AG04450 (cell line): Measurements from ENCODE around the gene OLFML1. TPM values are rescaled to one million over a fixed set of nuclear protein-coding genes. Genes with fewer than 3 reads are reported as not detected.

Experiments
- CTCF ChIA-PET: fragments of 300-600, 350-600 bp; formaldehyde crosslinking; extraction: SDS; loops from one replicate; lab custom pipeline; 2022; ENCODE audit warnings: antibody characterized with exemption, inconsistent platforms; lab: Charles Lee
- POLR2A ChIA-PET: fragments of 350-600 bp; formaldehyde crosslinking; extraction: SDS; loops from one replicate; lab custom pipeline; 2021; ENCODE audit warnings: antibody characterized with exemption, inconsistent platforms; lab: Yijun Ruan, JAX
- DNase-seq: peaks from one replicate; pipeline ENCODE4 v3.0.0-alpha.2; 2011; ENCODE audit warnings: low read depth, low spot score
- H3K27ac ChIP-seq: one replicate; pipeline ENCODE4 v1.5.1; 2012; ENCODE audit warnings: low read depth, low read length, control low read depth
- H3K27me3 ChIP-seq: one replicate; pipeline ENCODE4 v1.6.0; 2012; ENCODE audit warnings: low read length; ENCODE audit not compliant: control insufficient read depth, insufficient read depth
- H3K4me3 ChIP-seq: 2 replicates; pipeline ENCODE4 v1.5.1; 2011; ENCODE audit warnings: mild to moderate bottlenecking, low read depth, low read length, control low read depth
- H3K9me3 ChIP-seq: 2 replicates; pipeline ENCODE4 v1.5.1; 2012; ENCODE audit warnings: low read length; ENCODE audit not compliant: control insufficient read depth, insufficient read depth
- polyA plus RNA-seq: library from polyadenylated mRNA; depleted of rRNA; stranded (reverse); fragments of >200 nt; gene quantifications from 2 replicates; pipeline ENCODE4 v1.2.3, GENCODE V29; 2011
- TF ChIP-seq, protein P1 (sequence below): IDR thresholded peaks from 2 replicates; pipeline ENCODE4 v1.5.1; 2011; ENCODE audit warnings: low read depth, low read length, control low read depth, inconsistent platforms

Gene OLFML1
- polyA plus RNA-seq, 1 experiment, result 0.21 TPM

- no peak for DNase-seq
- no peaks in the 10 kb centered on the region for H3K27me3 ChIP-seq
- H3K27ac ChIP-seq, result no peak overlapping the region
- ChIA-PET CTCF (interaction anchor here (2.9 kb wide), 1 partner anchor 7 kb away, joined by 11 read pairs; no protein-coding TSS in a partner anchor), POLR2A (no interaction called here)
- no peaks in the 10 kb centered on the region for H3K9me3 ChIP-seq
- TF ChIP-seq, protein P1, sequence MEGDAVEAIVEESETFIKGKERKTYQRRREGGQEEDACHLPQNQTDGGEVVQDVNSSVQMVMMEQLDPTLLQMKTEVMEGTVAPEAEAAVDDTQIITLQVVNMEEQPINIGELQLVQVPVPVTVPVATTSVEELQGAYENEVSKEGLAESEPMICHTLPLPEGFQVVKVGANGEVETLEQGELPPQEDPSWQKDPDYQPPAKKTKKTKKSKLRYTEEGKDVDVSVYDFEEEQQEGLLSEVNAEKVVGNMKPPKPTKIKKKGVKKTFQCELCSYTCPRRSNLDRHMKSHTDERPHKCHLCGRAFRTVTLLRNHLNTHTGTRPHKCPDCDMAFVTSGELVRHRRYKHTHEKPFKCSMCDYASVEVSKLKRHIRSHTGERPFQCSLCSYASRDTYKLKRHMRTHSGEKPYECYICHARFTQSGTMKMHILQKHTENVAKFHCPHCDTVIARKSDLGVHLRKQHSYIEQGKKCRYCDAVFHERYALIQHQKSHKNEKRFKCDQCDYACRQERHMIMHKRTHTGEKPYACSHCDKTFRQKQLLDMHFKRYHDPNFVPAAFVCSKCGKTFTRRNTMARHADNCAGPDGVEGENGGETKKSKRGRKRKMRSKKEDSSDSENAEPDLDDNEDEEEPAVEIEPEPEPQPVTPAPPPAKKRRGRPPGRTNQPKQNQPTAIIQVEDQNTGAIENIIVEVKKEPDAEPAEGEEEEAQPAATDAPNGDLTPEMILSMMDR, result no peak
- no peak overlapping the region for H3K4me3 ChIP-seq
These were observed 36.0 kb upstream of the OLFML1 start for GRCh38 chr11:7449211-7449840.

- H3K27ac ChIP-seq, result no peak overlapping the region
- H3K9me3 ChIP-seq, result no peaks in the 10 kb centered on the region
- ChIA-PET CTCF (interaction anchor here (1.8 to 2.9 kb wide), 2 partner anchors 8 to 352 kb away, joined by 8 to 11 read pairs; no protein-coding TSS in a partner anchor), POLR2A (no interaction called here)
- H3K4me3 ChIP-seq, result no peak overlapping the region
- TF ChIP-seq, protein P1, result no peak
- no peak for DNase-seq
- H3K27me3 ChIP-seq, result no peaks in the 10 kb centered on the region
These were observed 35.5 kb upstream of the OLFML1 start for GRCh38 chr11:7449841-7450214.

DNA sequence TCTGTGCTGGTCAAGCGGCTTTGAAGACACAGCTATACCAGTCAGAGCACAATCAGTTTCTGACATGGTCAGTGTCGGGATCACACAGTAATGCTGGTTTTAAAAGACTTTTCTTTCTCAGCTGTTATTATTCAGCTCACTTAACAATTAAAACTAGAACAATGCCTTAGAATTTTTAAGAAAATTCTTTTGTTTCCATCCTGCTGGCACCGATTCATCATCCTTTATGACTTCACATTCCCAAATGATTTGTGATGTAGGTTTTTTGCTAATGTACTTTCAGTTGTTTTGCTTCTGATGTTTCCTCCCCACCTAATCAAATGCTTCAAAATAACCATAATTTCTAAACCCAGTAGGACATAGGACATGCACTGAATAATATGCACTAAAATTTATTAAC is 34.5 kb upstream of the OLFML1 start:
- TF ChIP-seq, protein P1, result no peak
- DNase-seq, result no peak
- ChIA-PET POLR2A (no interaction called here), CTCF (interaction anchor here (1.8 to 2.9 kb wide), 2 partner anchors 9 to 353 kb away, joined by 8 to 11 read pairs; no protein-coding TSS in a partner anchor)
- H3K27ac ChIP-seq, result no peak overlapping the region
- H3K27me3 ChIP-seq, result no peaks in the 10 kb centered on the region
- H3K9me3 ChIP-seq, result no peaks in the 10 kb centered on the region
- H3K4me3 ChIP-seq, result no peak overlapping the region

- H3K9me3 ChIP-seq, result no peaks in the 10 kb centered on the region
- no peaks in the 10 kb centered on the region for H3K27me3 ChIP-seq
- TF ChIP-seq, protein P1, result no peak
- no peak overlapping the region for H3K4me3 ChIP-seq
- ChIA-PET CTCF (interaction anchor here (1.8 to 2.9 kb wide), 2 partner anchors 10 to 354 kb away, joined by 8 to 11 read pairs; no protein-coding TSS in a partner anchor), POLR2A (no interaction called here)
- no peak overlapping the region for H3K27ac ChIP-seq
- no peak for DNase-seq
These were observed 33.8 kb upstream of the OLFML1 start for GRCh38 chr11:7451520-7451919.

DNA sequence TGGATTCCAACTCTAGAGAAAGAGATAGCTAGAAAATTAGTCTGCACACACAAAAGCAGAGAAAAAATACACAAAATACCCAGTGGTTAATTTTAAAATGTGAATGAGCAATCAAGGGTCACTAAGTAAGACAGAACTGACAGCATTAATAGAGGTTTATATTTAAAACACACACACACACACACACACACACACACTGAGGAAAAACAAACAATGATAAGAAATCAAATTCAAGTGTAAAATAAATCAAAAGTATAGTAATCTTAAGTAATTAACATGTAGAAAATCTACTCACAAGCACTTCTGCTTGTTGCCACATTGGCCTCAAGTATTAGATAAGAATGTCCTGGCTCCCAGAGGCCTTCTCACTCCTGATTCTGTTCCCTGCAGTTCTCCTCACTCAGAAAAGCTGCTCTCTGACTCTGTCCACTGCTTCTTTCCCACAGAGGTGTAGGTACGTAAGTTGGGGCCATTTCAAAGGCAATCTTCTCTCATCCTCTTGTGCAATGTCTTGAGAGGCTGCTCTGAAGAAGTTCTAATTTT is 33.3 kb upstream of the OLFML1 start:
- TF ChIP-seq, protein P1, result no peak
- POLR2A ChIA-PET, result no interaction called here
- no peaks in the 10 kb centered on the region for H3K27me3 ChIP-seq
- H3K4me3 ChIP-seq, result no peak overlapping the region
- H3K27ac ChIP-seq, result no peak overlapping the region
- DNase-seq, result no peak
- CTCF ChIA-PET, result interaction anchor here (2.9 kb wide), 1 partner anchor 10 kb away, joined by 11 read pairs; no protein-coding TSS in a partner anchor
- H3K9me3 ChIP-seq, result no peaks in the 10 kb centered on the region
